SK-N-SH (cell line): ENCODE measurements around the gene ATP11B. TPM values are rescaled to one million over a fixed set of nuclear protein-coding genes. Genes with fewer than 3 reads are reported as not detected.
"Not testable (repeated sequence)": the region's sequence is repeated elsewhere in the genome, so short reads cannot be mapped to it uniquely, and the experiment has no call there.

ENCODE experiments used
- CTCF ChIA-PET: fragments of 300-600, 350-600 bp; formaldehyde crosslinking; extraction: SDS; loops from one replicate; lab custom pipeline; 2021; lab: Yijun Ruan, JAX
- POLR2A ChIA-PET: fragments of 350-600 bp; sonication (Branson Sonifier 250); formaldehyde crosslinking; extraction: SDS; loops from one replicate; lab custom pipeline; 2020; ENCODE audit warnings: antibody characterized with exemption, inconsistent platforms; lab: Yijun Ruan, JAX
- DNase-seq: peaks from one replicate; pipeline ENCODE4 v3.0.0; 2012
- H2AFZ ChIP-seq: fragments of 200-600 bp; sonication (generic); 2 replicates; pipeline ENCODE4 v1.8.1; 2016; ENCODE audit warnings: antibody characterized with exemption, mild to moderate bottlenecking, low read depth
- H3F3A ChIP-seq: fragments of 200-600 bp; sonication (generic); replicated peaks from 2 replicates; pipeline ENCODE3; 2016; ENCODE audit warnings: antibody characterized with exemption, mild to moderate bottlenecking; ENCODE audit not compliant: insufficient read depth
- H3K27ac ChIP-seq, 2 experiments: fragments of 200-500 bp in 1 of 2; fragments of 200-600 bp in 1 of 2; sonication (Bioruptor generic) in 1 of 2; sonication (generic), shearing (Covaris generic) in 1 of 2; 2 replicates each; pipeline versions ENCODE4 v1.5.1 to v1.6.1; 2014 to 2016; ENCODE audit warnings: low read depth in 2 of 2, inconsistent platforms in 1 of 2, low read length in 1 of 2, mild to moderate bottlenecking in 1 of 2, mixed read lengths in 1 of 2
- H3K27me3 ChIP-seq: fragments of 200-600 bp; sonication (generic), shearing (Covaris generic); 2 replicates; pipeline ENCODE4 v1.6.1; 2016; ENCODE audit warnings: mixed run types; ENCODE audit not compliant: insufficient read depth
- H3K36me3 ChIP-seq, 2 experiments: fragments of 200-500 bp in 1 of 2; fragments of 200-600 bp in 1 of 2; sonication (Bioruptor generic) in 1 of 2; sonication (generic) in 1 of 2; replicated peaks in 1 of 2; 2 replicates each; pipeline versions ENCODE3 to v1.5.1; 2014 to 2016; ENCODE audit warnings: low read length in 1 of 2, mild to moderate bottlenecking in 1 of 2; ENCODE audit not compliant: insufficient read depth in 2 of 2, control insufficient read depth in 1 of 2
- H3K4me1 ChIP-seq, 2 experiments: fragments of 200-500 bp in 1 of 2; fragments of 200-600 bp in 1 of 2; sonication (Bioruptor generic) in 1 of 2; sonication (generic), shearing (Covaris generic) in 1 of 2; 2 replicates each; pipeline versions ENCODE4 v1.5.1 to v1.6.1; 2014 to 2016; ENCODE audit warnings: low read depth in 1 of 2, low read length in 1 of 2, mixed run types in 1 of 2; ENCODE audit not compliant: insufficient read depth in 2 of 2, control insufficient read depth in 1 of 2
- H3K4me2 ChIP-seq: fragments of 200-600 bp; sonication (generic), shearing (Covaris generic); 2 replicates; pipeline ENCODE4 v1.6.1; 2017; ENCODE audit warnings: mixed run types
- H3K4me3 ChIP-seq, 2 experiments: fragments of 200-500 bp in 1 of 2; fragments of 200-600 bp in 1 of 2; sonication (Bioruptor generic) in 1 of 2; sonication (generic), shearing (Covaris generic) in 1 of 2; 2 replicates each; pipeline versions ENCODE4 v1.5.1 to v1.8.1; 2014 to 2016; ENCODE audit warnings: low read depth in 2 of 2, inconsistent platforms in 1 of 2, low read length in 1 of 2, mild to moderate bottlenecking in 1 of 2, mixed read lengths in 1 of 2, moderate library complexity in 1 of 2
- H3K79me2 ChIP-seq: fragments of 200-600 bp; sonication (generic); 2 replicates; pipeline ENCODE4 v1.8.1; 2017; ENCODE audit warnings: mild to moderate bottlenecking; ENCODE audit not compliant: insufficient read depth
- H3K9ac ChIP-seq: fragments of 200-600 bp; sonication (generic); 2 replicates; pipeline ENCODE4 v1.6.1; 2017; ENCODE audit warnings: mixed run types
- H3K9me2 ChIP-seq: fragments of 200-600 bp; sonication (generic); 2 replicates; pipeline ENCODE4 v1.6.1; 2017; ENCODE audit warnings: mixed run types
- H3K9me3 ChIP-seq: fragments of 200-600 bp; sonication (generic); 2 replicates; pipeline ENCODE4 v1.6.1; 2017; ENCODE audit warnings: mixed run types, mild to moderate bottlenecking, moderate library complexity
- H4K20me1 ChIP-seq: fragments of 200-600 bp; sonication (generic); 2 replicates; pipeline ENCODE4 v1.6.1; 2017; ENCODE audit warnings: mild to moderate bottlenecking, mixed run types; ENCODE audit not compliant: insufficient read depth
- CHD2 ChIP-seq: fragments of 150-350 bp; IDR thresholded peaks from 2 replicates; pipeline ENCODE4 v1.6.1; 2018; ENCODE audit warnings: low read length; ENCODE audit not compliant: partially characterized antibody
- EP300 ChIP-seq, 2 experiments: IDR thresholded peaks; 2 replicates each; pipeline versions ENCODE4 v1.4.0 to v1.6.1; 2012; ENCODE audit warnings: borderline replicate concordance in 1 of 2, low read depth in 1 of 2, low read length in 1 of 2
- EZH2phosphoT487 ChIP-seq: fragments of 200-600 bp; sonication (generic); IDR thresholded peaks from 2 replicates; pipeline ENCODE4 v1.6.1; 2017; ENCODE audit warnings: low read depth, mixed run types, mild to moderate bottlenecking, antibody characterized with exemption, moderate library complexity, borderline replicate concordance
- FOSL2 ChIP-seq: IDR thresholded peaks from 2 replicates; pipeline ENCODE4 v1.4.0; 2012; ENCODE audit warnings: low read depth, mild to moderate bottlenecking, moderate library complexity, borderline replicate concordance
- GABPA ChIP-seq: IDR thresholded peaks from 2 replicates; pipeline ENCODE4 v1.4.0; 2012; ENCODE audit warnings: low read depth, mild to moderate bottlenecking
- IRF3 ChIP-seq: fragments of 150-350 bp; IDR thresholded peaks from 2 replicates; pipeline ENCODE4 v1.6.1; 2016; ENCODE audit warnings: mild to moderate bottlenecking, low read depth, low read length
- JUND ChIP-seq: IDR thresholded peaks from 2 replicates; pipeline ENCODE4 v1.4.0; 2012
- MAX ChIP-seq: IDR thresholded peaks from 2 replicates; pipeline ENCODE4 v1.4.0; 2012; ENCODE audit warnings: low read depth
- NRF1 ChIP-seq: IDR thresholded peaks from 2 replicates; pipeline ENCODE4 v1.6.1; 2012; ENCODE audit warnings: low read depth, mild to moderate bottlenecking, low read length
- PBX3 ChIP-seq: IDR thresholded peaks from 2 replicates; pipeline ENCODE4; 2012
- RXRA ChIP-seq: IDR thresholded peaks from 2 replicates; pipeline ENCODE4 v1.4.0; 2012; ENCODE audit warnings: low read depth, mild to moderate bottlenecking, borderline replicate concordance
- TCF12 ChIP-seq: IDR thresholded peaks from 2 replicates; pipeline ENCODE4 v1.4.0; 2012
- TEAD4 ChIP-seq: IDR thresholded peaks from 2 replicates; pipeline ENCODE4 v1.4.0; 2012; ENCODE audit warnings: mild to moderate bottlenecking, borderline replicate concordance; ENCODE audit not compliant: insufficient read depth
- USF1 ChIP-seq: IDR thresholded peaks from 2 replicates; pipeline ENCODE4 v1.4.0; 2012; ENCODE audit warnings: low read depth, borderline replicate concordance
- USF2 ChIP-seq: fragments of 150-350 bp; IDR thresholded peaks from 2 replicates; pipeline ENCODE4 v1.6.1; 2017; ENCODE audit warnings: antibody characterized with exemption, low read length, low read depth, borderline replicate concordance
- YY1 ChIP-seq: IDR thresholded peaks from 2 replicates; pipeline ENCODE4 v1.4.0; 2012; ENCODE audit warnings: low read depth, mild to moderate bottlenecking
- WGBS: methylation state at CpG from one replicate; pipeline ENCODE4 v1.1.6; 2017; ENCODE audit warnings: low lambda C conversion rate; 5-methylcytosine and 5-hydroxymethylcytosine counted together
- polyA plus RNA-seq, 3 experiments: library from polyadenylated mRNA; depleted of rRNA; stranded (reverse); fragments of >200 nt; gene quantifications; 2 replicates each; pipeline ENCODE4 v1.2.3, GENCODE V29; 2012

The ATP11B gene
- polyA plus RNA-seq, 1 of the 3 experiments (the other 2 are of a cell fraction), result 8.7 TPM

- H4K20me1 ChIP-seq, H3K27me3 ChIP-seq, H3K27ac ChIP-seq, CTCF ChIA-PET, H3K9me3 ChIP-seq, H2AFZ ChIP-seq, DNase-seq, H3K4me2 ChIP-seq, H3K4me1 ChIP-seq, POLR2A ChIA-PET, H3K9me2 ChIP-seq, H3K9ac ChIP-seq, H3K79me2 ChIP-seq, H3K4me3 ChIP-seq, H3F3A ChIP-seq: not testable (repeated sequence)
- H3K36me3 ChIP-seq, result peaks cover 59 to 79% of the 10 kb centered on the region in 2 experiments
- 97% methylated on average over 3 of the region's 3 CpGs for WGBS
Observed at GRCh38 chr3:182870917-182871316, 77.6 kb downstream of the ATP11B start.

GRCh38 chr3:182879031-182879611 is 85.8 kb downstream of the ATP11B start:
- H3K9me2 ChIP-seq, result no peaks in the 10 kb centered on the region; the same call in 1 of the 2 replicates
- no peak overlapping the region for H3K4me3 ChIP-seq
- no peaks in the 10 kb centered on the region for H3K4me1 ChIP-seq
- no peak overlapping the region for H3K9ac ChIP-seq
- no peak for DNase-seq
- H3K9me3 ChIP-seq, result no peaks in the 10 kb centered on the region
- H4K20me1 ChIP-seq, result no peaks in the 10 kb centered on the region
- TF ChIP-seq GABPA (no peak), TCF12 (no peak), FOSL2 (no peak), JUND (no peak), TEAD4 (no peak), IRF3 (no peak), EP300 (IDR thresholded peaks at IDR 0.05; ENCODE audit: borderline replicate concordance in 1 of 2, low read depth in 1 of 2, low read length in 1 of 2) (no peak), NRF1 (no peak), MAX (no peak), EZH2phosphoT487 (no peak)
- TF ChIP-seq, all 33 proteins: peak for 0
- no peak overlapping the region for H3K27ac ChIP-seq
- H3F3A ChIP-seq, result peaks cover 3% of the 10 kb centered on the region
- H3K4me2 ChIP-seq, result no peak overlapping the region; the same call in 1 of the 2 replicates
- CTCF ChIA-PET, result interaction anchor here (0.8 kb wide), 1 partner anchor 165 kb away, joined by 3 read pairs; no protein-coding TSS in a partner anchor
- peaks cover 45 to 50% of the 10 kb centered on the region in 2 experiments for H3K36me3 ChIP-seq
- 100% methylated on average over 1 of the region's 1 CpG for WGBS
- H3K27me3 ChIP-seq, result no peaks in the 10 kb centered on the region
- POLR2A ChIA-PET, result no interaction called here
- no peak overlapping the region; the same call in 1 of the 2 replicates for H2AFZ ChIP-seq
- H3K79me2 ChIP-seq, result no peaks in the 10 kb centered on the region

- TF ChIP-seq CHD2 (no peak), PBX3 (no peak), RXRA (no peak), USF2 (no peak), EP300 (IDR thresholded peaks at IDR 0.05; ENCODE audit: borderline replicate concordance in 1 of 2, low read depth in 1 of 2, low read length in 1 of 2) (no peak), YY1 (no peak), MAX (no peak), USF1 (no peak)
- ChIA-PET CTCF (interaction anchor here (1.3 to 1.6 kb wide), 2 partner anchors 8 to 20 kb away, joined by 3 to 6 read pairs; no protein-coding TSS in a partner anchor), POLR2A (no interaction called here)
- Histone ChIP-seq H2AFZ (no peak overlapping the region), H3K27ac (no peak overlapping the region), H3K4me3 (no peak overlapping the region), H3K4me2 (no peak overlapping the region), H3K9ac (no peak overlapping the region), H3K79me2 (no peaks in the 10 kb centered on the region), H3K36me3 (peaks cover 53 to 57% of the 10 kb centered on the region in 2 experiments), H3F3A (no peaks in the 10 kb centered on the region), H3K9me3 (no peaks in the 10 kb centered on the region), H3K4me1 (no peaks in the 10 kb centered on the region), H4K20me1 (no peaks in the 10 kb centered on the region), H3K27me3 (no peaks in the 10 kb centered on the region), H3K9me2 (no peaks in the 10 kb centered on the region)
- DNase-seq, result no peak
Observed at GRCh38 chr3:182886497-182886896, 93.2 kb downstream of the ATP11B start.
